ENCODE results near the gene HS3ST2. TPM values are rescaled to one million over a fixed set of nuclear protein-coding genes. Genes with fewer than 3 reads are reported as not detected.

HS3ST2 gene
- total RNA-seq, 4 donors from 2014 or later = 0.87 to 3.0 (median 2.3) TPM

DNA sequence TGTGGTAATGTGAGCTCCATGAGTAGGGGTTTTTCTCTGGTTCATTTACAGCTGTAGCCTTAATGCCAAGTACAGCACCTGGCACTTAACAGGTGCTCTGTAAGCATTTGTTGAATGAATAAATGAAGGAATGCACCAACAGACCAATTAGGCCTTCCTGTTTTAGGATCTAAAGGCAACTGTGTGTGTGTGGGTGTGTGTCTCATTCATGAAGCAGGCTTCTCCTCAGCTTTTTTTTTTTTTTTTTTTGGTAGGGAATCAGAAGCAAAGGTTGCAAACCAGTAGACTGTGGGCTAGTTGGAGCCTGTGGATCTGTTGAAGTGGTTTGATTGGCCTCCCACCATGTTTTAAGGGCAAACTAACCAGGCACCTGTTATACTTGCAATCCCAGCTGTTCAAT, 48.1 kb downstream of the HS3ST2 start:
- Histone ChIP-seq H3K4me1 (no peaks in the 10 kb centered on the region), H3K9me3 (no peaks in the 10 kb centered on the region), H3K36me3 (no peaks in the 10 kb centered on the region), H3K4me3 (no peak overlapping the region), H3K27ac (no peak overlapping the region), H3K27me3 (no peaks in the 10 kb centered on the region)
- no peak for DNase-seq (ENCODE audit: low spot score in 2 of 2)
- no peak for TF ChIP-seq POLR2A (IDR thresholded peaks at IDR 0.05)
- no peak for TF ChIP-seq EP300 (IDR thresholded peaks at IDR 0.05)
- TF ChIP-seq, protein P1, sequence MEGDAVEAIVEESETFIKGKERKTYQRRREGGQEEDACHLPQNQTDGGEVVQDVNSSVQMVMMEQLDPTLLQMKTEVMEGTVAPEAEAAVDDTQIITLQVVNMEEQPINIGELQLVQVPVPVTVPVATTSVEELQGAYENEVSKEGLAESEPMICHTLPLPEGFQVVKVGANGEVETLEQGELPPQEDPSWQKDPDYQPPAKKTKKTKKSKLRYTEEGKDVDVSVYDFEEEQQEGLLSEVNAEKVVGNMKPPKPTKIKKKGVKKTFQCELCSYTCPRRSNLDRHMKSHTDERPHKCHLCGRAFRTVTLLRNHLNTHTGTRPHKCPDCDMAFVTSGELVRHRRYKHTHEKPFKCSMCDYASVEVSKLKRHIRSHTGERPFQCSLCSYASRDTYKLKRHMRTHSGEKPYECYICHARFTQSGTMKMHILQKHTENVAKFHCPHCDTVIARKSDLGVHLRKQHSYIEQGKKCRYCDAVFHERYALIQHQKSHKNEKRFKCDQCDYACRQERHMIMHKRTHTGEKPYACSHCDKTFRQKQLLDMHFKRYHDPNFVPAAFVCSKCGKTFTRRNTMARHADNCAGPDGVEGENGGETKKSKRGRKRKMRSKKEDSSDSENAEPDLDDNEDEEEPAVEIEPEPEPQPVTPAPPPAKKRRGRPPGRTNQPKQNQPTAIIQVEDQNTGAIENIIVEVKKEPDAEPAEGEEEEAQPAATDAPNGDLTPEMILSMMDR (IDR thresholded peaks at IDR 0.05) = no peak

DNA sequence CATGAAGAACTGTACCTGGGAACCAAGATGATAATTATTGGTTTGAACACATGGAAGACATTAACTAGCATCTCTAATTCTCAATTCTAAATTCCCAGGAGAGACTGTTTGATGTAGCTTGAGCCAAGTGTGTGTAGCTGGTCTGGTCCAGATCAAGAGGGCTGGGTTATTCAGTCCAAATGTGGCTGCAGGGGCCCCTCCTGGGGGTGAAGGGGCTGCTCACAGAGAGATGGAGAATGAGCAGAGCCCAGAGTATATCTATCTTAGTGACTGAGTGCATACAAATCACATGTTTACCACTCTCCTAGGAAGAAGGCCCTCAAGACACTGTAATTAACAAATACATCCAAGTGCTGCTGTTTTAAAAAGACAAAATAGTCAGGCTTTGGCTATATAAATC, 50.4 kb downstream of the HS3ST2 start:
- TF ChIP-seq EP300 (IDR thresholded peaks at IDR 0.05) = no peak
- no peak for TF ChIP-seq POLR2A (IDR thresholded peaks at IDR 0.05)
- TF ChIP-seq, protein P1 (IDR thresholded peaks at IDR 0.05) = no peak
- Histone ChIP-seq H3K4me3 (no peak overlapping the region), H3K36me3 (no peaks in the 10 kb centered on the region), H3K4me1 (no peaks in the 10 kb centered on the region), H3K27me3 (no peaks in the 10 kb centered on the region), H3K27ac (no peak overlapping the region), H3K9me3 (no peaks in the 10 kb centered on the region)
- no peak for DNase-seq (ENCODE audit: low spot score in 2 of 2)

DNA sequence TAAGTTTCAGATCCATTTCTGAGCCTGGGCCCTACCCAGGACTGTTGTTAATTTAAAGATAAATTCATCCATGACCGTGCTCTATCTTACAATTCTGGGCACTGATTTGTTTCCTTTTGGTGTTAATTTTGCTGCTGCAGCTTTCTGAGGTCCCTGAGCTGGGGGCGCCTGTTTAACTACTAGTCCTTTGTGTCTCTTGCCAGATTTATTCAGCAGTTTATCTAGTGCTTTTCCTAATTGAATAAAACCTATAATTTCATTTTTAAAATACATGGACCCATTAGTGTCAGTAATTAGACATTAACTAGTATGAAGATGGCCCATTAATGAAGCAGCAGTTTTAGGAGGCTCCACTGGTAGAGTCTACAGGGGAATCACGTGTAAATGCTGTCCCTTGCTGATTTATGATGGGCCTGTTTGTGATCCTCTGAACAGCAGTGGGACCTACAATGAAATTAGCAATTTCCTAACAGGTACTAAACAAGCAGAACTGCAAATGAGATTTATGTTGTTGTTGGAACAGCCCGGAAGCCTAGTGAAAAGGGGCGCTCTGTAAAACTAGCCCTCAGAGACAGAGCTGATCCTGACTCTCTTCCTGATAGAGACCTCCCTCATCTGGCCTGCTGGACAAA, 54.7 kb downstream of the HS3ST2 start:
- TF ChIP-seq EP300 (IDR thresholded peaks at IDR 0.05) = no peak
- TF ChIP-seq POLR2A (IDR thresholded peaks at IDR 0.05) = no peak
- TF ChIP-seq, protein P1 (IDR thresholded peaks at IDR 0.05) = no peak
- Histone ChIP-seq H3K4me3 (no peak overlapping the region), H3K27ac (no peak overlapping the region), H3K27me3 (no peaks in the 10 kb centered on the region), H3K4me1 (no peaks in the 10 kb centered on the region), H3K36me3 (no peaks in the 10 kb centered on the region), H3K9me3 (no peaks in the 10 kb centered on the region)
- WGBS, 2 donors = 46% methylated on average over 5 of the region's 5 CpGs
- DNase-seq (ENCODE audit: low spot score in 2 of 2) = no peak

DNA sequence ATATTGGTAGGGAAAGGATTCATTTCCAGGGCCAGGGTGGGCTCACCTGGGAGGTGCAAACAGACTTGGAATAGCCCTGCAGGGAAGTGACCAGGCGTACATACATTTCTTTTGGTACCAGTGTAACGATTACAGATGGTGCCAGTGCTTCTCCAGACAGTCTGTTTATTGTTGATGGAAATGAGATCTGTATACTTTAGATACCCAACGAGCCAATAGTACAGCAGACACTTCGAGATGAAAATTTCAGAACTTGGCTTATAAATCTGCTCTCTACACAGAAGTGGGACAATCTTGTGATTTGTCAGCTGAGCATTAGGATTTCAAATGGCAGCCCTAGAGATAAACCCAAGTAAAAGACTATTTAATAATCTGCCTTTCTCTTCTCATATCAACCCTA, 57.9 kb downstream of the HS3ST2 start:
- no peak for DNase-seq (ENCODE audit: low spot score in 2 of 2)
- H3K4me1 ChIP-seq = no peaks in the 10 kb centered on the region
- no peaks in the 10 kb centered on the region for H3K27me3 ChIP-seq
- TF ChIP-seq POLR2A (IDR thresholded peaks at IDR 0.05) (no peak), EP300 (IDR thresholded peaks at IDR 0.05) (no peak)
- TF ChIP-seq, protein P1 (IDR thresholded peaks at IDR 0.05) = no peak
- no peaks in the 10 kb centered on the region for H3K36me3 ChIP-seq
- H3K4me3 ChIP-seq = no peak overlapping the region
- no peaks in the 10 kb centered on the region for H3K9me3 ChIP-seq
- no peak overlapping the region for H3K27ac ChIP-seq
- WGBS, 2 donors = 68 to 86% methylated on average over 4 of the region's 4 CpGs

DNA sequence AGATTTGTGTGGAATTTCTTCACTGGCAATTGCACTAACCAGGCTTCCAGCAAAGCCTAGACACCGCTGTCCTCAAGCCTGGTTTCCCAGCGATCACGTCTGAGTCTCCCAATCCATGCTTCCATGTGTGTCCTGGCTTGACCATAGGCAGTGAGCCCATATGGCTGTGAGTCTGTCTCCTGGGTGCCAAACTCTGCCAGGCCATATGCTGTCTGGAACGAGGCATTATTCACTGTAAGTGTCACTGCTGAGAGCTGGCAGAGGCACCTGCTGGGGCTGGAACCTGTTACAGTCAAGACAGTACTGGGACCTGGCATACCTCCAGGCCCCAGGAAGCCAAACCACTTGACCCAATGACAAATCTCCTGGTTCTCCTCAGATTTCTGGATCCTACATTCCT, 60.4 kb downstream of the HS3ST2 start:
- H3K36me3 ChIP-seq = no peaks in the 10 kb centered on the region
- 88% methylated on average over 4 of the region's 4 CpGs for WGBS, 2 donors
- H3K27ac ChIP-seq = no peak overlapping the region
- no peak overlapping the region for H3K4me3 ChIP-seq
- H3K4me1 ChIP-seq = no peaks in the 10 kb centered on the region
- no peaks in the 10 kb centered on the region for H3K27me3 ChIP-seq
- TF ChIP-seq EP300 (IDR thresholded peaks at IDR 0.05) (no peak), POLR2A (IDR thresholded peaks at IDR 0.05) (no peak)
- DNase-seq (ENCODE audit: low spot score in 2 of 2) = no peak
- H3K9me3 ChIP-seq = no peaks in the 10 kb centered on the region

DNA sequence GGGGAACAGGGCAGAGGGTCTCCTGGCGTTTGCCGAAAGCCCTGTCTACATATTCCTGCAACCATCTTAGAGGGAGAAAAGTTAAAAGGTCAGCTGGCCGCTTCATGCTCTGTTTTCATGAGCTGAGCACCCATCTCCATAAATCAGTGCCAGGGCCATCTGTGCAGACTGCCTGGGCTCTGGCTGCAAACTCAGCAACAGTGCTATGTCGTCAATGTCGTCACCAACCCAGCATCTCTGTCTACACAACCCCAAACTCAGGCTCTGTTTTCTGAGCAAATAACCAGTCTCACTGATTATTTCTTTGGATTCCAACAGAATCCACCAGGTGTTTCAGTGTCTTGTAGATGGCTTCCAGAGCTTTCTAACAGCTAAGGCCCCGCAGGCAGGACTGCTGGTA, 65.0 kb downstream of the HS3ST2 start:
- Histone ChIP-seq H3K36me3 (no peaks in the 10 kb centered on the region), H3K9me3 (no peaks in the 10 kb centered on the region), H3K4me1 (no peaks in the 10 kb centered on the region), H3K27me3 (no peaks in the 10 kb centered on the region), H3K4me3 (no peak overlapping the region), H3K27ac (no peak overlapping the region)
- no peak for DNase-seq (ENCODE audit: low spot score in 2 of 2)
- TF ChIP-seq, protein P1 (IDR thresholded peaks at IDR 0.05) = no peak
- no peak for TF ChIP-seq EP300 (IDR thresholded peaks at IDR 0.05)
- no peak for TF ChIP-seq POLR2A (IDR thresholded peaks at IDR 0.05)
- 65 to 90% methylated on average over 6 of the region's 6 CpGs for WGBS, 2 donors

Data from tibial nerve (tissue), 4 donors.